ENCODE results near the gene MEF2C. TPM values are rescaled to one million over a fixed set of nuclear protein-coding genes. Genes with fewer than 3 reads are reported as not detected.
A peak's percentile ranks its signal among the peaks of the same experiment; 100 is the strongest.
"Not testable (repeated sequence)": the region's sequence is repeated elsewhere in the genome, so short reads cannot be mapped to it uniquely, and the experiment has no call there.

The MEF2C gene
- total RNA-seq, 4 donors from 2014 or later: 51.0 to 78.6 (median 65.7) TPM

- peaks cover 5% of the 10 kb centered on the region in 2 donors for H3K36me3 ChIP-seq
- no peak overlapping the region for H3K4me3 ChIP-seq (replicated peaks in 1 of 3)
- intact Hi-C loops (cut with DNase I): no loop called here
- no peaks in the 10 kb centered on the region for H3K27me3 ChIP-seq
- H3K9me3 ChIP-seq: no peaks in the 10 kb centered on the region
- no peak overlapping the region for H3K27ac ChIP-seq
- TF ChIP-seq POLR2A (IDR thresholded peaks at IDR 0.05) (no peak), CTCF (IDR thresholded peaks at IDR 0.05) (no peak)
- no peaks in the 10 kb centered on the region for H3K4me1 ChIP-seq
- DNase-seq: no peak
Measured at GRCh38 chr5:88806338-88806737, 76.6 kb downstream of the MEF2C start.

- Histone ChIP-seq H3K9me3 (no peaks in the 10 kb centered on the region), H3K27ac (no peak overlapping the region), H3K36me3 (peaks cover 5% of the 10 kb centered on the region in 2 donors), H3K27me3 (no peaks in the 10 kb centered on the region), H3K4me3 (replicated peaks in 1 of 3) (no peak overlapping the region), H3K4me1 (peaks cover 3 to 4% of the 10 kb centered on the region in 2 donors)
- no peak for DNase-seq
- no peak for TF ChIP-seq CTCF (IDR thresholded peaks at IDR 0.05)
- TF ChIP-seq POLR2A (IDR thresholded peaks at IDR 0.05): no peak
- intact Hi-C loops (cut with DNase I): no loop called here
- 76 to 83% methylated on average over 3 of the region's 3 CpGs for WGBS, 2 donors
Measured at GRCh38 chr5:88805151-88805784, 77.7 kb downstream of the MEF2C start.

- Histone ChIP-seq H3K4me1 (peaks cover 7 to 10% of the 10 kb centered on the region in 2 donors), H3K27me3 (no peaks in the 10 kb centered on the region), H3K27ac (no peak overlapping the region), H3K9me3 (no peaks in the 10 kb centered on the region), H3K36me3 (peaks cover 5% of the 10 kb centered on the region in 2 donors), H3K4me3 (replicated peaks in 1 of 3) (no peak overlapping the region)
- WGBS, 2 donors: 75 to 90% methylated on average over 11 of the region's 11 CpGs
- TF ChIP-seq CTCF (IDR thresholded peaks at IDR 0.05) (no peak), POLR2A (IDR thresholded peaks at IDR 0.05) (no peak)
- no peak for DNase-seq
- intact Hi-C loops (cut with DNase I): no loop called here
Measured at GRCh38 chr5:88804444-88804843, 78.5 kb downstream of the MEF2C start.

- Histone ChIP-seq H3K27ac (no peak overlapping the region), H3K36me3 (peaks cover 5% of the 10 kb centered on the region in 2 donors), H3K9me3 (no peaks in the 10 kb centered on the region), H3K4me3 (replicated peaks in 1 of 3) (no peak overlapping the region), H3K27me3 (no peaks in the 10 kb centered on the region), H3K4me1 (peaks cover 7 to 10% of the 10 kb centered on the region in 2 donors)
- no peak for TF ChIP-seq CTCF (IDR thresholded peaks at IDR 0.05)
- no peak for TF ChIP-seq POLR2A (IDR thresholded peaks at IDR 0.05)
- 79 to 86% methylated on average over 1 of the region's 1 CpG for WGBS, 2 donors
- intact Hi-C loops (cut with DNase I): no loop called here
- DNase-seq: no peak
Measured at GRCh38 chr5:88803309-88803708, 79.7 kb downstream of the MEF2C start.

GRCh38 chr5:88799938-88800535 is 82.9 kb downstream of the MEF2C start:
- peaks cover 7 to 10% of the 10 kb centered on the region in 2 donors for H3K4me1 ChIP-seq
- H3K9me3 ChIP-seq: no peaks in the 10 kb centered on the region
- no peak overlapping the region for H3K4me3 ChIP-seq (replicated peaks in 1 of 3)
- H3K27ac ChIP-seq: peak overlapping the region in 1 of 3 donors; percentile 60
- intact Hi-C loops (cut with DNase I): no loop called here
- no peaks in the 10 kb centered on the region for H3K27me3 ChIP-seq
- TF ChIP-seq CTCF (IDR thresholded peaks at IDR 0.05) (no peak), POLR2A (IDR thresholded peaks at IDR 0.05) (no peak)
- no peak for DNase-seq
- H3K36me3 ChIP-seq: peaks cover 5% of the 10 kb centered on the region in 2 donors
- WGBS, 2 donors: 46 to 49% methylated on average over 2 of the region's 2 CpGs

GRCh38 chr5:88798933-88799332 is 84.1 kb downstream of the MEF2C start:
- DNase-seq; H3K4me1 ChIP-seq; H3K4me3 ChIP-seq (replicated peaks in 1 of 3); intact Hi-C loops (cut with DNase I); H3K27ac ChIP-seq; H3K27me3 ChIP-seq; H3K9me3 ChIP-seq; H3K36me3 ChIP-seq: not testable (repeated sequence)
- WGBS, 2 donors: 66 to 81% methylated on average over 5 to 7 of the region's 7 CpGs

GRCh38 chr5:88793797-88794196 is 89.2 kb downstream of the MEF2C start:
- DNase-seq; H3K27ac ChIP-seq; H3K4me3 ChIP-seq (replicated peaks in 1 of 3); H3K36me3 ChIP-seq; H3K4me1 ChIP-seq; H3K27me3 ChIP-seq; intact Hi-C loops (cut with DNase I); H3K9me3 ChIP-seq: not testable (repeated sequence)
- 95 to 97% methylated on average over 3 of the region's 3 CpGs for WGBS, 2 donors
